ENCODE results near the gene PLB1. TPM values are rescaled to one million over a fixed set of nuclear protein-coding genes. Genes with fewer than 3 reads are reported as not detected.

The PLB1 gene
- total RNA-seq, 4 donors from 2014 or later, result 1.1 to 6.5 (median 2.3) TPM

DNA sequence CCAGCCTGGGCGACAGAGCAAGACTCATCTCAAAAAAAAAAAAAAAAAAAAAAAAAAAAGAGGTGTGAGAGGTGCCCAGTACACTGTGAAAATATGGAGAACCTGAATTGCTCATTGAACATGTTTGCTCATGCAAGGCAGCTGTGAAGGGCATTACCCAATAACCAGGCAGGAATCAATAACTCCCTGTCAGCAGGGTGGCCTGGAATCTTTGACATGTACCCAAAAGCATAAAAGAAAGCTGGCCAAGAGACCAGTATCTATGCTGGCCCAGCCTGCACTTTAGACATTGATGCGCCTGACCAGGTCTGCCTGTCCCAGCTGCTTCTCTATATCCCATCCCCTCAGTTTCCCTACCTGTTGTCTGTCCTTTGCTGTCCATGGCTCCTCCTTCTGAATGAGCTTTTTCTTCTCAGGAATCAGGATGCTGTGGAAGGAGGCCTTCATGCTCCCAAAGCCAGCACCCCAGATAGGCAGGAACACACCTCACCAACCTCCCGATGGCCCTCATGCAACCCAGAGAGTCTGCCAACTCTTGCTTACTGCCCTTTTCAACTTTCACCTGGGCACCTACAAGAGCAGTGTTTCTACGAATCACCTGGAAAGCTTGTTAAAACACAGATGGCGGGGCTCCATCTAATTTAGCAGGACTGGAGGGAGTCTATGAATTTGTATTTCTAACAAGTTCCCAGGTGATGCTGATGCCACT is 172.4 kb downstream of the PLB1 start:
- intact Hi-C loops (cut with DNase I), result loop anchor here (10.0 kb wide), 1 partner anchor 87 kb away; the partner anchor contains the start of gene PPP1CB
- Histone ChIP-seq H3K27me3 (no peaks in the 10 kb centered on the region), H3K9me3 (peaks cover 0 to 2% (median 0%) of the 10 kb centered on the region in 3 donors), H3K4me3 (no peak overlapping the region), H3K4me1 (peaks cover 21 to 49% (median 23%) of the 10 kb centered on the region in 3 donors), H3K27ac (no peak overlapping the region), H3K36me3 (no peaks in the 10 kb centered on the region)
- no peak for TF ChIP-seq POLR2A (IDR thresholded peaks at IDR 0.05)
- TF ChIP-seq CTCF (IDR thresholded peaks at IDR 0.05), result no peak
- WGBS, 2 donors, result 87 to 94% methylated on average over 4 to 5 of the region's 5 CpGs
- no peak for DNase-seq

DNA sequence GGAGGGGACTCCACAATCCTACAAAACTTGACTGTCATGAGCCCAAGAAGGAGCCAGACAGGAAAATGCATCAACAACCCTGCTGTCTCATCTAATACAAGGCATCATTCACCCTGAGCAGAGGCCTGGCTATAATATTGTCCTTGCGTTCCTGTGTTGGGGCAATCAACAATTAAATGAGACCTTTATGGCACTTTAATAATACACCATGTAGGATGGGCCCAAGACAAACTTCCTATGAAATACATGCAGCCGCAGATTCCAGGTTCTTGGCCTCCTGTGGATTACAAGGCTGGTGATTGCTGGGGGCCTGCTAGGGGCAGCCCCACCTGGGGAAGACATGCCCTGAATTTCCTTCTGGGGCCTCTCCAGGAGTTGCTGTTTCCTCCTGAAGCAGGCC is 173.0 kb downstream of the PLB1 start:
- no peak for TF ChIP-seq POLR2A (IDR thresholded peaks at IDR 0.05)
- TF ChIP-seq CTCF (IDR thresholded peaks at IDR 0.05), result no peak
- Histone ChIP-seq H3K4me3 (no peak overlapping the region), H3K27me3 (no peaks in the 10 kb centered on the region), H3K4me1 (peaks cover 15 to 43% (median 17%) of the 10 kb centered on the region in 3 donors), H3K36me3 (no peaks in the 10 kb centered on the region), H3K9me3 (peaks cover 0 to 3% (median 0%) of the 10 kb centered on the region in 3 donors), H3K27ac (no peak overlapping the region)
- intact Hi-C loops (cut with DNase I), result loop anchor here (10.0 kb wide), 1 partner anchor 86 kb away; the partner anchor contains the start of gene PPP1CB
- DNase-seq, result no peak
- WGBS, 2 donors, result 94% methylated on average over 2 of the region's 2 CpGs

GRCh38 chr2:28670856-28671255 is 175.0 kb downstream of the PLB1 start:
- H3K36me3 ChIP-seq, result no peaks in the 10 kb centered on the region
- H3K27ac ChIP-seq, result no peak overlapping the region
- TF ChIP-seq POLR2A (IDR thresholded peaks at IDR 0.05) (no peak), CTCF (IDR thresholded peaks at IDR 0.05) (no peak)
- H3K4me1 ChIP-seq, result peaks cover 0 to 23% (median 0%) of the 10 kb centered on the region in 3 donors
- no peak overlapping the region for H3K4me3 ChIP-seq
- 19 to 38% methylated on average over 2 of the region's 2 CpGs for WGBS, 2 donors
- no peak for DNase-seq
- H3K27me3 ChIP-seq, result no peaks in the 10 kb centered on the region
- intact Hi-C loops (cut with DNase I), result no loop called here
- H3K9me3 ChIP-seq, result peaks cover 0 to 3% (median 0%) of the 10 kb centered on the region in 3 donors

DNA sequence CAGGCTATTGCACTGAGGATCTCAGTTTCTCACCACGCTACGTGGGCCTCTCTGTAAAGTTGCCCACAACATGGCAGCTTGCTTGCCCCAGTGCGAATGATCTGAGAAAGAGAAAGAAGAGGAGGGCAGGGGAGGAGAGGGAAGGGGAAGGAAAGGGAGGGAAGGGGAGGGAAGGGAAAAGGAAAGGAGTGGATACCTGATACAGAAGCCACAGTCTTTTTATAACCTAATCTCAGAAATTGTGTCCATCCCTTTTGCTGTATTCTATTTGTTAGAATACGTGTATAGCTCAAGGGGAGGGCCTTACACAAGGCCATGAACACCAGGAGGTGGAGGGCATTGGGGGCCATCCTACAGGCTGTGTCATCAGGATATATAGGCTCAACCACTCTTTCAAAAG is 177.5 kb downstream of the PLB1 start:
- 95 to 100% methylated on average over 2 to 4 of the region's 4 CpGs for WGBS, 2 donors
- TF ChIP-seq POLR2A (IDR thresholded peaks at IDR 0.05) (no peak), CTCF (IDR thresholded peaks at IDR 0.05) (no peak)

GRCh38 chr2:28674062-28674712 is 178.3 kb downstream of the PLB1 start:
- WGBS, 2 donors, result 70 to 72% methylated on average over 3 of the region's 3 CpGs
- no peaks in the 10 kb centered on the region for H3K27me3 ChIP-seq
- H3K4me3 ChIP-seq, result no peak overlapping the region
- intact Hi-C loops (cut with DNase I), result no loop called here
- TF ChIP-seq POLR2A (IDR thresholded peaks at IDR 0.05), result no peak
- TF ChIP-seq CTCF (IDR thresholded peaks at IDR 0.05), result no peak
- H3K27ac ChIP-seq, result peak overlapping the region in 2 of 4 donors; percentile 7 to 33
- peaks cover 0 to 3% (median 0%) of the 10 kb centered on the region in 3 donors for H3K9me3 ChIP-seq
- no peaks in the 10 kb centered on the region for H3K36me3 ChIP-seq
- no peaks in the 10 kb centered on the region for H3K4me1 ChIP-seq
- DNase-seq, result no peak

More for the DNA sequence above, 177.5 kb downstream of the PLB1 start:
- no peak for DNase-seq
- H3K27me3 ChIP-seq, result no peaks in the 10 kb centered on the region
- peak overlapping the region in 1 of 4 donors; percentile 33 for H3K27ac ChIP-seq
- H3K9me3 ChIP-seq, result peaks cover 0 to 3% (median 0%) of the 10 kb centered on the region in 3 donors
- intact Hi-C loops (cut with DNase I), result no loop called here
- H3K4me3 ChIP-seq, result no peak overlapping the region
- H3K36me3 ChIP-seq, result no peaks in the 10 kb centered on the region
- H3K4me1 ChIP-seq, result peaks cover 0 to 2% (median 0%) of the 10 kb centered on the region in 3 donors

Measured in esophagus squamous epithelium (tissue), 5 donors.